ENCODE data around the gene SH3GLB2. TPM values are rescaled to one million over a fixed set of nuclear protein-coding genes. Genes with fewer than 3 reads are reported as not detected.

Gene SH3GLB2
- 100 to 1,000 TPM; 156 to 218 (median 183) TPM for total RNA-seq

- Histone ChIP-seq H3K27me3 (no peaks in the 10 kb centered on the region), H3K36me3 (no peaks in the 10 kb centered on the region), H3K9me3 (no peaks in the 10 kb centered on the region), H3K27ac (peak within 1 kb of the TSS; percentile 73 to 89 (median 80)), H3K4me1 (peaks cover 4 to 32% (median 18%) of the 10 kb centered on the region in 4 donors), H3K4me3 (peak within 1 kb of the TSS; percentile 79 to 90 (median 80))
- TF ChIP-seq POLR2A (IDR thresholded peaks at IDR 0.05), result peak in 1 of 2 donors; percentile 58
- TF ChIP-seq CTCF (IDR thresholded peaks at IDR 0.05), result peak; percentile 68 to 88 (median 75)
- DNase-seq, result peak; percentile 93 to 99 (median 96)
Observed at GRCh38 chr9:129028192-129028966, at the start of gene SH3GLB2. SH3GLB2 (minus strand) TSS chr9:129028331; CDS start chr9:129028154, 177 bp downstream.

GRCh38 chr9:129077236-129077635 is 49.1 kb upstream of the SH3GLB2 start:
- H3K4me1 ChIP-seq, result peaks cover 0 to 36% (median 14%) of the 10 kb centered on the region in 4 donors
- TF ChIP-seq CTCF (IDR thresholded peaks at IDR 0.05) (no peak), POLR2A (IDR thresholded peaks at IDR 0.05) (no peak)

GRCh38 chr9:129076640-129077037 is 48.5 kb upstream of the SH3GLB2 start:
- TF ChIP-seq CTCF (IDR thresholded peaks at IDR 0.05) (no peak), POLR2A (IDR thresholded peaks at IDR 0.05) (no peak)
- peaks cover 0 to 31% (median 8%) of the 10 kb centered on the region in 4 donors for H3K4me1 ChIP-seq
- H3K9me3 ChIP-seq, result no peaks in the 10 kb centered on the region
- H3K4me3 ChIP-seq, result no peak overlapping the region
- H3K27me3 ChIP-seq, result no peaks in the 10 kb centered on the region
- H3K36me3 ChIP-seq, result no peaks in the 10 kb centered on the region
- DNase-seq, result no peak
- peak overlapping the region in 3 of 4 donors; percentile 35 to 87 (median 68) for H3K27ac ChIP-seq

More at GRCh38 chr9:129077236-129077635, 49.1 kb upstream of the SH3GLB2 start:
- Histone ChIP-seq H3K27me3 (no peaks in the 10 kb centered on the region), H3K9me3 (no peaks in the 10 kb centered on the region), H3K36me3 (no peaks in the 10 kb centered on the region), H3K4me3 (no peak overlapping the region), H3K27ac (peak overlapping the region in 3 of 4 donors; percentile 35 to 87 (median 68))
- no peak for DNase-seq

GRCh38 chr9:129075996-129076639 is 48.0 kb upstream of the SH3GLB2 start:
- peak overlapping the region in 3 of 4 donors; percentile 35 to 87 (median 68) for H3K27ac ChIP-seq
- peak in 1 of 2 donors; percentile 60 for TF ChIP-seq POLR2A (IDR thresholded peaks at IDR 0.05)
- no peak for TF ChIP-seq CTCF (IDR thresholded peaks at IDR 0.05)
- H3K4me3 ChIP-seq, result no peak overlapping the region
- H3K9me3 ChIP-seq, result no peaks in the 10 kb centered on the region
- no peaks in the 10 kb centered on the region for H3K27me3 ChIP-seq
- DNase-seq, result peak in 2 of 3 donors; percentile 81 to 83
- H3K36me3 ChIP-seq, result peaks cover 0 to 2% (median 0%) of the 10 kb centered on the region in 3 donors
- peaks cover 0 to 34% (median 5%) of the 10 kb centered on the region in 4 donors for H3K4me1 ChIP-seq

- H3K27me3 ChIP-seq, result no peaks in the 10 kb centered on the region
- peak overlapping the region in 2 of 4 donors; percentile 18 for H3K27ac ChIP-seq
- peaks cover 0 to 36% (median 7%) of the 10 kb centered on the region in 4 donors for H3K4me1 ChIP-seq
- TF ChIP-seq POLR2A (IDR thresholded peaks at IDR 0.05) (no peak), CTCF (IDR thresholded peaks at IDR 0.05) (no peak)
- DNase-seq, result no peak
- H3K36me3 ChIP-seq, result peaks cover 0 to 18% (median 0%) of the 10 kb centered on the region in 3 donors
- no peak overlapping the region for H3K4me3 ChIP-seq
- no peaks in the 10 kb centered on the region for H3K9me3 ChIP-seq
Observed at GRCh38 chr9:129074106-129074505, 46.0 kb upstream of the SH3GLB2 start.
